22Rv1 (cell line): ENCODE measurements around the gene FHOD3.

Source experiments
- ZFX ChIP-seq: fragments of 450-650 bp; IDR thresholded peaks from 2 replicates; pipeline ENCODE4 v1.6.1; 2017; ENCODE audit warnings: antibody characterized with exemption, borderline replicate concordance
- TF ChIP-seq, protein P1 (sequence below): fragments of 450-650 bp; IDR thresholded peaks from 2 replicates; pipeline ENCODE4 v1.5.1; 2017; ENCODE audit warnings: mild to moderate bottlenecking

DNA sequence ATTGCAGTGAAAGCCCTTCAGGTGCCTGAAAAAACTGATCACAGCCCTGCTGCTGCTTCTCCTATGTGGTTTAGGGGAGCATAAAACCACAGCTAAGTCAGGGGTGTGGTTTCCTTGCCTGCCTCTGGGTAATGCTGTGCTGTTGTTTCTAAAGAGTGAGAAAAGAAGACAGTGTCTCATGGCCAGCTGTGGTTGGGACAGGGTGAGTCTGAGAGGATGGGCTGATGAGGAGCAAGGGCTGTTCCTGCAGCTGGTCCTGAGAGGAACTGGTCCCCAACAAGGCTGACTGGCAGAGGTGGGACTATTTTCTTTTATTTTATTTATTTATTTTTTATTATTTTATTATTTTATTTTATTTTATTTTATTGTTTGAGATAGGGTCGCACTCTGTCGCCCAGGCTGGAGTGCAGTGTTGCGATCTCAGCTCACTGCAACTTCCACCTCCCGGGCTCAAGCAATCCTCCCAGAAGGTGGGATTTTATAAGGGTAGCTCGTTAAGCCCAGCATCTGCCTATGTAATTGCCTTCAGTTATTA lies 236.7 kb downstream of the FHOD3 start:
- TF ChIP-seq, protein P1, sequence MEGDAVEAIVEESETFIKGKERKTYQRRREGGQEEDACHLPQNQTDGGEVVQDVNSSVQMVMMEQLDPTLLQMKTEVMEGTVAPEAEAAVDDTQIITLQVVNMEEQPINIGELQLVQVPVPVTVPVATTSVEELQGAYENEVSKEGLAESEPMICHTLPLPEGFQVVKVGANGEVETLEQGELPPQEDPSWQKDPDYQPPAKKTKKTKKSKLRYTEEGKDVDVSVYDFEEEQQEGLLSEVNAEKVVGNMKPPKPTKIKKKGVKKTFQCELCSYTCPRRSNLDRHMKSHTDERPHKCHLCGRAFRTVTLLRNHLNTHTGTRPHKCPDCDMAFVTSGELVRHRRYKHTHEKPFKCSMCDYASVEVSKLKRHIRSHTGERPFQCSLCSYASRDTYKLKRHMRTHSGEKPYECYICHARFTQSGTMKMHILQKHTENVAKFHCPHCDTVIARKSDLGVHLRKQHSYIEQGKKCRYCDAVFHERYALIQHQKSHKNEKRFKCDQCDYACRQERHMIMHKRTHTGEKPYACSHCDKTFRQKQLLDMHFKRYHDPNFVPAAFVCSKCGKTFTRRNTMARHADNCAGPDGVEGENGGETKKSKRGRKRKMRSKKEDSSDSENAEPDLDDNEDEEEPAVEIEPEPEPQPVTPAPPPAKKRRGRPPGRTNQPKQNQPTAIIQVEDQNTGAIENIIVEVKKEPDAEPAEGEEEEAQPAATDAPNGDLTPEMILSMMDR, result no peak
- no peak for TF ChIP-seq ZFX
